Measurements from ENCODE around the gene UBASH3A. TPM values are rescaled to one million over a fixed set of nuclear protein-coding genes. Genes with fewer than 3 reads are reported as not detected.

The UBASH3A gene
- total RNA-seq, 6 experiments from 2014 or later: 0.12 to 0.50 (median 0.15) TPM

DNA sequence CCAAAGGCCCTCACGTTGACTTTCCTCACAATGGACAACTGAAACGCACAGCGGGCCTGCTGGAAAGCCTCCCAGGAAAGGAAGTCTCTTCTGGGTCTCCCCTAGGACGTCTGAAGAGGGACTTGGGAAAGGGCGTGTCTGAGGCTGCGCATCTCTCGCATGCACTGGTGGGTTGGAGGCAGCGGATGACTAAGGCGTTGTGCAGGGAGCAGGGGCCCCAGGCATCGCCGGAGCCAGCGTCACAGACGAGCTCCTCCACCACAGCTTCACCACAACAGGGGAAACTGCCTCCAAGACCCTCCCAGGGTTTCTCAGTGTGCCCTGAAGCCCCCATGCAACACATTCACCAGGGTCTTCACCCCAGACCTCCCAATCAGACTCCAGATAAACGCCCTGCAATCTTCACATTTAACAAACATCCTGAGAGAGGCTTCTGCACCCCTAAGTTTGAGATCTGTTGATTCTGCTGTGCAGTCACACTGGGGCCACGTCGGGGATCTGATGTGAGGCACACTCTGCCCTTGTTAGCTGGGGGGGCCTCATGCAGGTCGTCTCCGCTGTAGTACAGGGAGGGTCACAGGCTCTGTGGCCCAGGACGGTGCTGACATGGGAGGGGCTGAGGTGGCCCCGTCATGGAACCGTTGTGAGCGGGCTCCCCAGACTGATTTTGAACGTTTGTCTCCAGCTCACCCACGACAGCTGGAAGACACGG lies 30.4 kb upstream of the UBASH3A start:
- TF ChIP-seq, protein P1, sequence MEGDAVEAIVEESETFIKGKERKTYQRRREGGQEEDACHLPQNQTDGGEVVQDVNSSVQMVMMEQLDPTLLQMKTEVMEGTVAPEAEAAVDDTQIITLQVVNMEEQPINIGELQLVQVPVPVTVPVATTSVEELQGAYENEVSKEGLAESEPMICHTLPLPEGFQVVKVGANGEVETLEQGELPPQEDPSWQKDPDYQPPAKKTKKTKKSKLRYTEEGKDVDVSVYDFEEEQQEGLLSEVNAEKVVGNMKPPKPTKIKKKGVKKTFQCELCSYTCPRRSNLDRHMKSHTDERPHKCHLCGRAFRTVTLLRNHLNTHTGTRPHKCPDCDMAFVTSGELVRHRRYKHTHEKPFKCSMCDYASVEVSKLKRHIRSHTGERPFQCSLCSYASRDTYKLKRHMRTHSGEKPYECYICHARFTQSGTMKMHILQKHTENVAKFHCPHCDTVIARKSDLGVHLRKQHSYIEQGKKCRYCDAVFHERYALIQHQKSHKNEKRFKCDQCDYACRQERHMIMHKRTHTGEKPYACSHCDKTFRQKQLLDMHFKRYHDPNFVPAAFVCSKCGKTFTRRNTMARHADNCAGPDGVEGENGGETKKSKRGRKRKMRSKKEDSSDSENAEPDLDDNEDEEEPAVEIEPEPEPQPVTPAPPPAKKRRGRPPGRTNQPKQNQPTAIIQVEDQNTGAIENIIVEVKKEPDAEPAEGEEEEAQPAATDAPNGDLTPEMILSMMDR (IDR thresholded peaks at IDR 0.05): no peak
- TF ChIP-seq POLR2A (IDR thresholded peaks at IDR 0.05): no peak
- intact Hi-C loops (cut with DNase I): no loop called here
- H3K4me1 ChIP-seq: no peaks in the 10 kb centered on the region
- no peaks in the 10 kb centered on the region for H3K9me3 ChIP-seq
- H3K4me3 ChIP-seq: no peak overlapping the region
- H3K27ac ChIP-seq: no peak overlapping the region
- no peaks in the 10 kb centered on the region for H3K36me3 ChIP-seq
- no peaks in the 10 kb centered on the region for H3K27me3 ChIP-seq
- ATAC-seq (no peak), DNase-seq (peak in 1 of 3 donors; percentile 25)
- 53% methylated on average over 4 of the region's 25 CpGs for WGBS (ENCODE audit: insufficient coverage, low coverage, low lambda C conversion rate, missing lambda C conversion rate)

- no peaks in the 10 kb centered on the region for H3K36me3 ChIP-seq
- WGBS (ENCODE audit: insufficient coverage, low coverage, low lambda C conversion rate, missing lambda C conversion rate): 58% methylated on average over 5 of the region's 16 CpGs
- ATAC-seq (no peak), DNase-seq (peak in 1 of 3 donors; percentile 31)
- no peaks in the 10 kb centered on the region for H3K4me1 ChIP-seq
- H3K4me3 ChIP-seq: no peak overlapping the region
- H3K9me3 ChIP-seq: no peaks in the 10 kb centered on the region
- no peaks in the 10 kb centered on the region for H3K27me3 ChIP-seq
- intact Hi-C loops (cut with DNase I): no loop called here
- no peak for TF ChIP-seq POLR2A (IDR thresholded peaks at IDR 0.05)
- TF ChIP-seq, protein P1 (IDR thresholded peaks at IDR 0.05): no peak
- H3K27ac ChIP-seq: no peak overlapping the region
Observed at GRCh38 chr21:42373908-42374455, 29.7 kb upstream of the UBASH3A start.

DNA sequence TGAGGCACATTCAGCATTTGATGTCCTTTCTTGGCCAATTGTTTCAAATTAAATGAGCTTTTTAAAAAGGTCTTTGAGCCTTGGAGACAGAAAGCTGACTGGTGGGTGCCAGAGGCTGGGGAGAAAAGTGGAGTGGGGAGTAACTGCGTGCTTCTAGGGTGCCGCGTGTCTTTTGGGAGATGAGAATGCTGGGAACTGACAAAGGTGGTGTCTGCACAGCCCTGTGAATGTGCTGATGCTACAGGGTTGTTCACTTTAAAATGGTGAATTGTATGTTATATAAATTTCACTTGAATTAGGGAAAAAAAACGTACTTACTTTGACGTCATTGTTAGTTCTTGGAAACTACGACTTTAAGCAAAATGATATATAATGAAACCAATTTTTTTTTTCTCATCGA lies 29.2 kb upstream of the UBASH3A start:
- Histone ChIP-seq H3K4me3 (no peak overlapping the region), H3K27me3 (no peaks in the 10 kb centered on the region), H3K4me1 (no peaks in the 10 kb centered on the region), H3K36me3 (no peaks in the 10 kb centered on the region), H3K9me3 (no peaks in the 10 kb centered on the region), H3K27ac (no peak overlapping the region)
- 79% methylated on average over 7 of the region's 7 CpGs for WGBS (ENCODE audit: insufficient coverage, low coverage, low lambda C conversion rate, missing lambda C conversion rate)
- DNase-seq: no peak
- intact Hi-C loops (cut with DNase I): no loop called here
- no peak for ATAC-seq
- TF ChIP-seq, protein P1 (IDR thresholded peaks at IDR 0.05): no peak
- TF ChIP-seq POLR2A (IDR thresholded peaks at IDR 0.05): no peak

DNA sequence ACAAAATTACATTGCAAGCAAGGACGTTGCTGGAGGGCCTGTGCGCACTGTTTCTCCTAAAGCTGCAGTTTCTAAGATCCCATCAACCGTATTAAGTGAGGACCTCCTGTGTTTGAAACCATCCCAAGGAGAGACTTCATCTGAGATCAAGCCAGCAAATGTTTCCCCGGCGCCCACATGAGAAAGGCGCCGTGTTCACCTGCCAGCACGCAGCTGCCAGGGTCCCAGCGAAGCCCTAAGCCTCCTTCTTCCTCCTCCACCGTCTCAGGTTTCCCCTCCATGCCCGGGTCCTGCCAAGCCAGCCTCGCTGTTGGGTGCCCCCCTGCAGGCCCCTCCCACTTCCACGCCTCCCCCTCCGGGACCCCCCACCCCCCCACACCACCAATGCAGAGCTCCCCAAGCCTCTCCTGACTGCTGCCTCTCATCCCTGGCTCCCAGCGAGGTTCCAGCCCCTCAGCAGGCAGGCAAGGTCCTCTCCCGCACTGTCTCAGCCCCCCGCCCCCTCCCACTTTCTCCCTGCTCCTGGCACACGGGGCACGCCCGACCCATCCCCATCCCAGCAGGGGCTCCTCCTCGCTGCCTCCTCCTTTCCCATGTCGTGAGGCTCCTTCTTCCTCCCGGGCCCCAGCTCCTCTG lies 28.7 kb upstream of the UBASH3A start:
- H3K9me3 ChIP-seq: no peaks in the 10 kb centered on the region
- no peak overlapping the region for H3K4me3 ChIP-seq
- intact Hi-C loops (cut with DNase I): no loop called here
- WGBS (ENCODE audit: insufficient coverage, low coverage, low lambda C conversion rate, missing lambda C conversion rate): 36% methylated on average over 20 of the region's 23 CpGs
- H3K4me1 ChIP-seq: no peaks in the 10 kb centered on the region
- DNase-seq (peak in 1 of 3 donors; percentile 39), ATAC-seq (no peak)
- no peak for TF ChIP-seq POLR2A (IDR thresholded peaks at IDR 0.05)
- TF ChIP-seq, protein P1 (IDR thresholded peaks at IDR 0.05): no peak
- H3K36me3 ChIP-seq: no peaks in the 10 kb centered on the region
- H3K27me3 ChIP-seq: no peaks in the 10 kb centered on the region
- no peak overlapping the region for H3K27ac ChIP-seq
